HG03460 (cell line): ENCODE measurements around the gene OR8I2.
"Not testable (repeated sequence)": the region's sequence is repeated elsewhere in the genome, so short reads cannot be mapped to it uniquely, and the experiment has no call there.

Source experiments
- ATAC-seq: cut with Tn5 transposase; IDR thresholded peaks from one replicate; pipeline ENCODE4 v1.9.1; 2021; ENCODE audit not compliant: unreplicated experiment

OR8I2 gene

GRCh38 chr11:56093008-56093407 is at the start of gene OR8I2:
OR8I2 (plus strand) TSS chr11:56093308; CDS start chr11:56093308, 0 bp downstream.
- no peak for ATAC-seq

DNA sequence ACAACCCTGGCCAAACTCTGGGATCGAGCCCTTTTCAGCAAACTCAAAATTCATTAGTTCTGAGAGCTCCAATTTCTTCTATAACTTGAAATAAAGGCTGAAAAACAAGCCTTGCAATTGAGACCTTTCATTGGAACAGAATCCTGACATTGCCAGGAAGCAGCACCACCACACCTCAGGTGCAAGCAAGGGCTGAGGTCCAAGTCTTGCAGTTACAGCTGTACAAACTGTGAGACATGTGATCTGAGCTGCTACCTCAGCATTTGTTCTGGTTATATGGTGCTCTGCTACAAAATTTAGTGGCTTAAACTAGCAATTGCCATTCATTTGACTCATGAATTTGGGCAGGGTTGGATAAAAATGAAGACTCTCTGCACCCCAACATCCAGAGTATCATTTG is 47.6 kb upstream of the OR8I2 start:
- ATAC-seq = no peak

DNA sequence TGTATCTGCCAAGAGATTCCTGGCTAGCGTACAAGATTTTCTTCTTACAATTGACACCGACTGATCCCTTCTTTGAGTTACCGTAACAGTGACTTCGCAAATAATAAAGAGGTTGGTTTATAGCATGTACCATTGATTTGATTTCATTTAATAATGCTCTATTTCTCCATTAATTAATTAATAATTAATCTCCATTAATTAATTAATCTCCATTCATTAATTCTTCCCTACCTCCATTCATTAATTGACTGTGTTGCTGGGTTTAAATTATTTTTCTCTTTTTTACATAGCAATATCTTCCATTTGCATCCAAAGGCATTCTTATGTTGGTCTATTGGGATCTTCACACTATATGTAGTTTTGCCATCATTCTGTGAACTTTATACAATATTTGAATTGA is 44.6 kb upstream of the OR8I2 start:
- no peak for ATAC-seq

DNA sequence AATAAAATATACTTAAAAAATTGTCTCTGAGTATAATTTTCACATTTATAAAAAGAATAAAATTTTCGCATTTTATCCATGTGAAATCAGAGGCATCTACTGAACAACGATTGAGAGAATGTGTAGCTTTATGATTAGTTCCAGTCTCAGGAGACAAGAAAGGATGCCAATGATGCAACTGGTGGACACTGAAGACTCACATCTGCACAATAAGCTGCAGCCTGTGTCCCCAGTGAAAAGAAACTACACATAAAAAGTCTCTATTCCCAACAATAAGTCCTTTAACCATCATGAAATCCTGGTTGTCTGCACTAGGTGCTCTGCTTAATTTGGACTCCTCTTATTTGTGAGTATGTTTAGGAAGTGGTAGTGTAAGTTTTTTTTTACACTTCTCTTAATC is 43.6 kb upstream of the OR8I2 start:
- no peak for ATAC-seq

DNA sequence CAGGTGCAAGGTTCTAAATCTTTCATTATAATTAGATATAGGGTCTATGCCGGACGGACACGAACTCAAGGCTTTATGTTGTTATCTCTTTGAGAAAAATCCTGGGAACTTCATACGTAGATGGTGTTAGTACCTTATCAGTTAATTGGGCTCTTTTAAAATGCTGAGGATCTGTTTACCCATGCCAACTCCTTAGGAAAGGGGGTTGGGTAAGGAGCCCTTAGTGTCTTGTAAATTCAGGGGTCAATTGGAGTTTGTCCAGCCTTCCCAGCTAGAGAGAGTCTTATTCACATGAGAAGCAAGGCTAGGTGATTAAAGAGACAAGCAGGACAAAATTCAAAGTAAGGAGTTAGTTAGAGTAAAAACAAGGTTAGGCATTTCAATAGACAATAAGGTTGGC is 36.7 kb upstream of the OR8I2 start:
- ATAC-seq = not testable (repeated sequence)

- ATAC-seq = not testable (repeated sequence)
These were observed 35.4 kb upstream of the OR8I2 start for GRCh38 chr11:56057661-56058237.

DNA sequence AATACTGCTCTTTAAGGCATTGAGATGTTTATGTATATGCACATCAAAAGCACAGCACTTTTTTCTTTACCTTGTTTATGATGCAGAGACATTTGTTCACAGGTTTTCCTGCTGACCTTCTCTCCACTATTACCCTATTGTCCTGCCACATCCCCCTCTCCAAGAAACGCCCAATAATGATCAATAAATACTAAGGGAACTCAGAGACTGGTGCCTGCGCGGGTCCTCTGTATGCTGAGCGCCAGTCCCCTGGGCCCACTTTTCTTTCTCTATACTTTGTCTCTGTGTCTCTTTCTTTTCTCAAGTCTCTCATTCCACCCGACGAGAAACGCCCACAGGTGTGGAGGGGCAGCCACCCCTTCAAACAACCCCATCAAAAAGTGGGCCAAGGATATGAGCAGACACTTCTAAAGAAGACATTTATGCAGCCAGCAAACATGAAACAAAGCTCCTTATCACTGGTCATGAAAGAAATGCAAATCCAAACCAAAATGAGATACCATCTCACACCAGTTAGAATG is 34.8 kb upstream of the OR8I2 start:
- ATAC-seq = not testable (repeated sequence)

GRCh38 chr11:56066980-56067379 is 26.1 kb upstream of the OR8I2 start:
- no peak for ATAC-seq

- ATAC-seq = no peak
These were observed 3.4 kb upstream of the OR8I2 start for GRCh38 chr11:56089697-56090096.

DNA sequence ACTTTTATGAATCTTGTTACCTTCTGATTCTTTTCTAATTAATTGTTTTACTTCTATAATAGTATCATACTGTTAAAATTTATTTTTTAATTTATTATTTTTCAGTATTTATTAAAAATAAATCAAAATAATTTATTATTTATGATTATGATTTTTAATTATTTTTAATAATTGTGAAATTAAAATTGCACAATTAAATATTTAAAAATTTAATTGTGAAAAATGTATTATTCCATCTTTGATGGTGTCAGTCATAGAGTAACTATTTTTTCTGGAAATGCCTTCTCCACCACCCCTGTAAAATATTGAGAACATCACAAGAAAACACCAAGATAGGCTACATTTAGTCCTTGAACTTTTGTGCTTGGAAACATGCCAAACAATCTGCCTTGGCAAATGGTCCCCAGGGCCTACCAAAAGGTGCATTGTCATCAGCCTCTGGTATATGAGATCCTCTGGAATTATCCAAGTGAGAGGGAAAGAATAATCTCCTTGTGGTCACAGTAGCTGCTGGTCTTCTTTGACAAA is 10.2 kb downstream of the OR8I2 start, which contains the start of gene OR8H2:
OR8H2 (plus strand) TSS at position 478 of the 528 bp plus-strand sequence. CDS start 1,356 bp downstream, outside the sequence.
- no peak for ATAC-seq

GRCh38 chr11:56122073-56122472 is 29.0 kb downstream of the OR8I2 start, which contains the start of gene OR8H3:
OR8H3 (plus strand) TSS chr11:56122373; CDS start chr11:56122373, 0 bp downstream.
- ATAC-seq = no peak

- ATAC-seq = no peak
These were observed 47.1 kb downstream of the OR8I2 start, which contains the start of gene OR8J3 for GRCh38 chr11:56140151-56140661. OR8J3 (minus strand) TSS chr11:56140201; CDS start chr11:56137718, 2,483 bp downstream.

GRCh38 chr11:56143681-56144080 is 50.6 kb downstream of the OR8I2 start:
- ATAC-seq = not testable (repeated sequence)
